ENCODE results near the gene NDUFV3. TPM values are rescaled to one million over a fixed set of nuclear protein-coding genes. Genes with fewer than 3 reads are reported as not detected.

NDUFV3 gene
- total and polyA plus RNA-seq, 2 experiments from 2014 or later: 51.5 to 71.2 TPM

DNA sequence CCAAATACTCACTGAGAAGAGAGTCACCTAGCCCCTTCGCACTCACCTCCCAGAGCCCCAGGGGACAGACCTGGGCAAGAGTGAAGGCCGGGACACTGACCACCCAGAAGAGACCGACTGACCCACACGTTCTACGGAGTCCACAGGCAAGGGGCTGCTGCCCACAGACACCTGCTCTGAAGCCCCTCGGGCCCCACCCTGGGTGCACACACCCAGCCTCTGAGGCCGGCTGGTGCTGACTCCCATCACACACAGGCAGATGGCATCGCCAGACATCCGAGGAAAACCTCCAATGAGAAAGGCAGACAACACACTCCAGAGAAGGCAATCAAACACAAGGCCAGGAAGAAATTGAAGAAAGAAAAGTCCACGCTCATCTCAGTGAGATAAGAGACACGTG, 35.9 kb upstream of the NDUFV3 start:
- peaks cover 40% of the 10 kb centered on the region for H4K20me1 ChIP-seq (replicated peaks; ENCODE audit: insufficient read depth)
- peaks cover 51% of the 10 kb centered on the region for H3K79me2 ChIP-seq (replicated peaks; ENCODE audit: insufficient read depth)
- Mint-ChIP-seq H3K9me3 (no peaks in the 10 kb centered on the region), H3K4me1 (no peaks in the 10 kb centered on the region), H3K4me3 (no peak overlapping the region), H3K27ac (no peak overlapping the region; the same call in 1 of the 2 replicates), H3K27me3 (ENCODE audit: insufficient read depth, low read depth, poor library complexity) (peaks cover 15% of the 10 kb centered on the region), H3K36me3 (ENCODE audit: low read depth) (peaks cover 81% of the 10 kb centered on the region)
- H3K27ac ChIP-seq (ENCODE audit: low read depth): 0 out of 2 replicates have a peak overlapping the region, but pooled peaks have one; percentile 69
- no peaks in the 10 kb centered on the region for H3K27me3 ChIP-seq (ENCODE audit: insufficient read depth)
- H3F3A ChIP-seq (replicated peaks; ENCODE audit: low read depth): peaks cover 58% of the 10 kb centered on the region
- H3K36me3 ChIP-seq (ENCODE audit: insufficient read depth): peaks cover 50% of the 10 kb centered on the region
- no peaks in the 10 kb centered on the region for H3K4me1 ChIP-seq (ENCODE audit: insufficient read depth)
- TF ChIP-seq POLR2AphosphoS5 (IDR thresholded peaks at IDR 0.05; ENCODE audit: low read depth): no peak
- no peak for TF ChIP-seq ZNF331 (CRISPR knock-in tag; IDR thresholded peaks at IDR 0.05; ENCODE audit: low read depth)
- no peak for TF ChIP-seq EZH2 (IDR thresholded peaks at IDR 0.05; ENCODE audit: low read depth, unreplicated experiment)
- no peak for TF ChIP-seq JUNB (IDR thresholded peaks at IDR 0.05; ENCODE audit: unreplicated experiment)
- TF ChIP-seq STAT1 (IDR thresholded peaks at IDR 0.05; ENCODE audit: unreplicated experiment): no peak
- TF ChIP-seq, protein P1, sequence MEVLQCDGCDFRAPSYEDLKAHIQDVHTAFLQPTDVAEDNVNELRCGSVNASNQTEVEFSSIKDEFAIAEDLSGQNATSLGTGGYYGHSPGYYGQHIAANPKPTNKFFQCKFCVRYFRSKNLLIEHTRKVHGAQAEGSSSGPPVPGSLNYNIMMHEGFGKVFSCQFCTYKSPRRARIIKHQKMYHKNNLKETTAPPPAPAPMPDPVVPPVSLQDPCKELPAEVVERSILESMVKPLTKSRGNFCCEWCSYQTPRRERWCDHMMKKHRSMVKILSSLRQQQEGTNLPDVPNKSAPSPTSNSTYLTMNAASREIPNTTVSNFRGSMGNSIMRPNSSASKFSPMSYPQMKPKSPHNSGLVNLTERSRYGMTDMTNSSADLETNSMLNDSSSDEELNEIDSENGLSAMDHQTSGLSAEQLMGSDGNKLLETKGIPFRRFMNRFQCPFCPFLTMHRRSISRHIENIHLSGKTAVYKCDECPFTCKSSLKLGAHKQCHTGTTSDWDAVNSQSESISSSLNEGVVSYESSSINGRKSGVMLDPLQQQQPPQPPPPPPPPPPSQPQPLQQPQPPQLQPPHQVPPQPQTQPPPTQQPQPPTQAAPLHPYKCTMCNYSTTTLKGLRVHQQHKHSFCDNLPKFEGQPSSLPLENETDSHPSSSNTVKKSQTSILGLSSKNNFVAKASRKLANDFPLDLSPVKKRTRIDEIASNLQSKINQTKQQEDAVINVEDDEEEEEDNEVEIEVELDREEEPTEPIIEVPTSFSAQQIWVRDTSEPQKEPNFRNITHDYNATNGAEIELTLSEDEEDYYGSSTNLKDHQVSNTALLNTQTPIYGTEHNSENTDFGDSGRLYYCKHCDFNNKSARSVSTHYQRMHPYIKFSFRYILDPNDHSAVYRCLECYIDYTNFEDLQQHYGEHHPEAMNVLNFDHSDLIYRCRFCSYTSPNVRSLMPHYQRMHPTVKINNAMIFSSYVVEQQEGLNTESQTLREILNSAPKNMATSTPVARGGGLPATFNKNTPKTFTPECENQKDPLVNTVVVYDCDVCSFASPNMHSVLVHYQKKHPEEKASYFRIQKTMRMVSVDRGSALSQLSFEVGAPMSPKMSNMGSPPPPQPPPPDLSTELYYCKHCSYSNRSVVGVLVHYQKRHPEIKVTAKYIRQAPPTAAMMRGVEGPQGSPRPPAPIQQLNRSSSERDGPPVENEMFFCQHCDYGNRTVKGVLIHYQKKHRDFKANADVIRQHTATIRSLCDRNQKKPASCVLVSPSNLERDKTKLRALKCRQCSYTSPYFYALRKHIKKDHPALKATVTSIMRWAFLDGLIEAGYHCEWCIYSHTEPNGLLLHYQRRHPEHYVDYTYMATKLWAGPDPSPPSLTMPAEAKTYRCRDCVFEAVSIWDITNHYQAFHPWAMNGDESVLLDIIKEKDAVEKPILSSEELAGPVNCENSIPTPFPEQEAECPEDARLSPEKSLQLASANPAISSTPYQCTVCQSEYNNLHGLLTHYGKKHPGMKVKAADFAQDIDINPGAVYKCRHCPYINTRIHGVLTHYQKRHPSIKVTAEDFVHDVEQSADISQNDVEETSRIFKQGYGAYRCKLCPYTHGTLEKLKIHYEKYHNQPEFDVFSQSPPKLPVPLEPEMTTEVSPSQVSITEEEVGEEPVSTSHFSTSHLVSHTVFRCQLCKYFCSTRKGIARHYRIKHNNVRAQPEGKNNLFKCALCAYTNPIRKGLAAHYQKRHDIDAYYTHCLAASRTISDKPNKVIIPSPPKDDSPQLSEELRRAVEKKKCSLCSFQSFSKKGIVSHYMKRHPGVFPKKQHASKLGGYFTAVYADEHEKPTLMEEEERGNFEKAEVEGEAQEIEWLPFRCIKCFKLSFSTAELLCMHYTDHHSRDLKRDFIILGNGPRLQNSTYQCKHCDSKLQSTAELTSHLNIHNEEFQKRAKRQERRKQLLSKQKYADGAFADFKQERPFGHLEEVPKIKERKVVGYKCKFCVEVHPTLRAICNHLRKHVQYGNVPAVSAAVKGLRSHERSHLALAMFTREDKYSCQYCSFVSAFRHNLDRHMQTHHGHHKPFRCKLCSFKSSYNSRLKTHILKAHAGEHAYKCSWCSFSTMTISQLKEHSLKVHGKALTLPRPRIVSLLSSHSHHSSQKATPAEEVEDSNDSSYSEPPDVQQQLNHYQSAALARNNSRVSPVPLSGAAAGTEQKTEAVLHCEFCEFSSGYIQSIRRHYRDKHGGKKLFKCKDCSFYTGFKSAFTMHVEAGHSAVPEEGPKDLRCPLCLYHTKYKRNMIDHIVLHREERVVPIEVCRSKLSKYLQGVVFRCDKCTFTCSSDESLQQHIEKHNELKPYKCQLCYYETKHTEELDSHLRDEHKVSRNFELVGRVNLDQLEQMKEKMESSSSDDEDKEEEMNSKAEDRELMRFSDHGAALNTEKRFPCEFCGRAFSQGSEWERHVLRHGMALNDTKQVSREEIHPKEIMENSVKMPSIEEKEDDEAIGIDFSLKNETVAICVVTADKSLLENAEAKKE (CRISPR knock-in tag; IDR thresholded peaks at IDR 0.05): no peak
- TF ChIP-seq, protein P2, sequence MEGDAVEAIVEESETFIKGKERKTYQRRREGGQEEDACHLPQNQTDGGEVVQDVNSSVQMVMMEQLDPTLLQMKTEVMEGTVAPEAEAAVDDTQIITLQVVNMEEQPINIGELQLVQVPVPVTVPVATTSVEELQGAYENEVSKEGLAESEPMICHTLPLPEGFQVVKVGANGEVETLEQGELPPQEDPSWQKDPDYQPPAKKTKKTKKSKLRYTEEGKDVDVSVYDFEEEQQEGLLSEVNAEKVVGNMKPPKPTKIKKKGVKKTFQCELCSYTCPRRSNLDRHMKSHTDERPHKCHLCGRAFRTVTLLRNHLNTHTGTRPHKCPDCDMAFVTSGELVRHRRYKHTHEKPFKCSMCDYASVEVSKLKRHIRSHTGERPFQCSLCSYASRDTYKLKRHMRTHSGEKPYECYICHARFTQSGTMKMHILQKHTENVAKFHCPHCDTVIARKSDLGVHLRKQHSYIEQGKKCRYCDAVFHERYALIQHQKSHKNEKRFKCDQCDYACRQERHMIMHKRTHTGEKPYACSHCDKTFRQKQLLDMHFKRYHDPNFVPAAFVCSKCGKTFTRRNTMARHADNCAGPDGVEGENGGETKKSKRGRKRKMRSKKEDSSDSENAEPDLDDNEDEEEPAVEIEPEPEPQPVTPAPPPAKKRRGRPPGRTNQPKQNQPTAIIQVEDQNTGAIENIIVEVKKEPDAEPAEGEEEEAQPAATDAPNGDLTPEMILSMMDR (conservative IDR thresholded peaks at IDR 0.05; ENCODE audit: low read depth in 2 of 2): no peak
- TF ChIP-seq NANOG (IDR thresholded peaks at IDR 0.05; ENCODE audit: borderline replicate concordance): no peak
- no peak for TF ChIP-seq CREB1 (CRISPR knock-in tag; IDR thresholded peaks at IDR 0.05; ENCODE audit: low read depth)
- TF ChIP-seq, protein P3, sequence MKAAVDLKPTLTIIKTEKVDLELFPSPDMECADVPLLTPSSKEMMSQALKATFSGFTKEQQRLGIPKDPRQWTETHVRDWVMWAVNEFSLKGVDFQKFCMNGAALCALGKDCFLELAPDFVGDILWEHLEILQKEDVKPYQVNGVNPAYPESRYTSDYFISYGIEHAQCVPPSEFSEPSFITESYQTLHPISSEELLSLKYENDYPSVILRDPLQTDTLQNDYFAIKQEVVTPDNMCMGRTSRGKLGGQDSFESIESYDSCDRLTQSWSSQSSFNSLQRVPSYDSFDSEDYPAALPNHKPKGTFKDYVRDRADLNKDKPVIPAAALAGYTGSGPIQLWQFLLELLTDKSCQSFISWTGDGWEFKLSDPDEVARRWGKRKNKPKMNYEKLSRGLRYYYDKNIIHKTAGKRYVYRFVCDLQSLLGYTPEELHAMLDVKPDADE (IDR thresholded peaks at IDR 0.05): no peak
- no peak for TF ChIP-seq EZH2phosphoT487 (IDR thresholded peaks at IDR 0.05; ENCODE audit: unreplicated experiment)
- TF ChIP-seq, protein P4, sequence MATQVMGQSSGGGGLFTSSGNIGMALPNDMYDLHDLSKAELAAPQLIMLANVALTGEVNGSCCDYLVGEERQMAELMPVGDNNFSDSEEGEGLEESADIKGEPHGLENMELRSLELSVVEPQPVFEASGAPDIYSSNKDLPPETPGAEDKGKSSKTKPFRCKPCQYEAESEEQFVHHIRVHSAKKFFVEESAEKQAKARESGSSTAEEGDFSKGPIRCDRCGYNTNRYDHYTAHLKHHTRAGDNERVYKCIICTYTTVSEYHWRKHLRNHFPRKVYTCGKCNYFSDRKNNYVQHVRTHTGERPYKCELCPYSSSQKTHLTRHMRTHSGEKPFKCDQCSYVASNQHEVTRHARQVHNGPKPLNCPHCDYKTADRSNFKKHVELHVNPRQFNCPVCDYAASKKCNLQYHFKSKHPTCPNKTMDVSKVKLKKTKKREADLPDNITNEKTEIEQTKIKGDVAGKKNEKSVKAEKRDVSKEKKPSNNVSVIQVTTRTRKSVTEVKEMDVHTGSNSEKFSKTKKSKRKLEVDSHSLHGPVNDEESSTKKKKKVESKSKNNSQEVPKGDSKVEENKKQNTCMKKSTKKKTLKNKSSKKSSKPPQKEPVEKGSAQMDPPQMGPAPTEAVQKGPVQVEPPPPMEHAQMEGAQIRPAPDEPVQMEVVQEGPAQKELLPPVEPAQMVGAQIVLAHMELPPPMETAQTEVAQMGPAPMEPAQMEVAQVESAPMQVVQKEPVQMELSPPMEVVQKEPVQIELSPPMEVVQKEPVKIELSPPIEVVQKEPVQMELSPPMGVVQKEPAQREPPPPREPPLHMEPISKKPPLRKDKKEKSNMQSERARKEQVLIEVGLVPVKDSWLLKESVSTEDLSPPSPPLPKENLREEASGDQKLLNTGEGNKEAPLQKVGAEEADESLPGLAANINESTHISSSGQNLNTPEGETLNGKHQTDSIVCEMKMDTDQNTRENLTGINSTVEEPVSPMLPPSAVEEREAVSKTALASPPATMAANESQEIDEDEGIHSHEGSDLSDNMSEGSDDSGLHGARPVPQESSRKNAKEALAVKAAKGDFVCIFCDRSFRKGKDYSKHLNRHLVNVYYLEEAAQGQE (IDR thresholded peaks at IDR 0.05; ENCODE audit: unreplicated experiment): no peak
- no peak for TF ChIP-seq ZNF114 (CRISPR knock-in tag; IDR thresholded peaks at IDR 0.05)
- no peak overlapping the region for H3K4me2 ChIP-seq
- DNase-seq (ENCODE audit: low spot score): no peak
- no peak overlapping the region for H2AFZ ChIP-seq
- ATAC-seq: no peak
- no peak overlapping the region for H3K4me3 ChIP-seq
- H3K9me2 ChIP-seq (ENCODE audit: insufficient read depth): no peaks in the 10 kb centered on the region

Data from GM23338 (cell line).